ENCODE results near the gene CCNI2. TPM values are rescaled to one million over a fixed set of nuclear protein-coding genes. Genes with fewer than 3 reads are reported as not detected.

Gene CCNI2
- total RNA-seq: not detected in 2 replicates

GRCh38 chr5:132746954-132747615, at the start of gene CCNI2:
Gene CCNI2 (plus strand): TSS chr5:132747426. CDS start chr5:132747496, 70 bp downstream.

GRCh38 chr5:132736853-132737833, 10.1 kb upstream of the CCNI2 start, which contains the start of gene KIF3A:
Gene KIF3A (minus strand): TSS chr5:132737546. CDS start chr5:132737419, 127 bp downstream.

GRCh38 chr5:132777209-132778069, 30.2 kb downstream of the CCNI2 start, which contains the start of gene SEPTIN8:
Gene SEPTIN8 (minus strand): TSS chr5:132777239. CDS start chr5:132777137, 102 bp downstream.

Other genes starting within 250 kb of the CCNI2 start
- gene IL5, start 203.9 kb upstream of the CCNI2 start, total RNA-seq: not detected in 2 replicates
- gene RAD50, start 190.4 kb upstream of the CCNI2 start, total RNA-seq: 30.5 and 36.0 TPM in 2 replicates
- gene IL13, start 89.3 kb upstream of the CCNI2 start, total RNA-seq: under 0.01 TPM in 1 of 2 replicates, not detected in the other
- gene IL4, start 73.4 kb upstream of the CCNI2 start, total RNA-seq: not detected in 2 replicates
- 3.7 and 5.9 TPM in 2 replicates for gene KIF3A, start 9.9 kb upstream of the CCNI2 start, total RNA-seq
- gene SEPTIN8, start 29.8 kb downstream of the CCNI2 start, total RNA-seq: 23.9 and 33.2 TPM in 2 replicates
- not detected in 2 replicates for gene SOWAHA, start 65.9 kb downstream of the CCNI2 start, total RNA-seq
- gene SHROOM1, start 83.2 kb downstream of the CCNI2 start, total RNA-seq: 3.3 and 7.8 TPM in 2 replicates
- gene GDF9, start 119.0 kb downstream of the CCNI2 start, total RNA-seq: 0.20 and 0.37 TPM in 2 replicates
- gene UQCRQ, start 119.2 kb downstream of the CCNI2 start, total RNA-seq: 93.2 and 135 TPM in 2 replicates
- 0.37 and 0.59 TPM in 2 replicates for gene LEAP2, start 126.2 kb downstream of the CCNI2 start, total RNA-seq
- gene AFF4, start 216.2 kb downstream of the CCNI2 start, total RNA-seq: 41.9 and 56.3 TPM in 2 replicates